Tibial artery (tissue), 4 donors: ENCODE data around the gene EPHA8.

ENCODE experiments used
- DNase-seq, 2 donors: peaks; one replicate each; pipeline ENCODE4 v3.0.0-alpha.2; 2019
- H3K27ac ChIP-seq, 2 donors: fragments of 200-600 bp; sonication (generic) in 1 of 2; 1 replicate in 1 of 2; 2 replicates in 1 of 2; pipeline ENCODE4 v1.5.1; 2018 to 2019; ENCODE audit warnings: mild to moderate bottlenecking in 1 of 2
- H3K27me3 ChIP-seq, 2 donors: fragments of 200-600 bp; sonication (generic) in 1 of 2; one replicate each; pipeline versions ENCODE4 v1.5.1 to v1.6.0; 2016 to 2019
- H3K36me3 ChIP-seq, 3 donors: fragments of 200-600 bp; sonication (generic) in 2 of 3; one replicate each; pipeline ENCODE4 v1.5.1; 2016 to 2019; ENCODE audit warnings: mild to moderate bottlenecking in 2 of 3
- H3K4me1 ChIP-seq, 4 donors: fragments of 200-600 bp; sonication (generic) in 2 of 4; 1 replicate in 3 of 4; 2 replicates in 1 of 4; pipeline ENCODE4 v1.5.1; 2016 to 2019
- H3K4me3 ChIP-seq, 2 donors: fragments of 200-600 bp; sonication (generic) in 1 of 2; 1 replicate in 1 of 2; 2 replicates in 1 of 2; pipeline ENCODE4 v1.5.1; 2018 to 2019; ENCODE audit warnings: mild to moderate bottlenecking in 2 of 2
- H3K9me3 ChIP-seq, 3 donors: fragments of 200-600 bp; sonication (generic) in 1 of 3; one replicate each; pipeline ENCODE4 v1.5.1; 2016 to 2019
- CTCF ChIP-seq, 2 experiments: fragments of 200-600 bp in 1 of 2; fragments of 450-650 bp in 1 of 2; IDR thresholded peaks; one replicate each; pipeline ENCODE4 v1.5.1; 2017 to 2019; ENCODE audit warnings: antibody characterized with exemption in 2 of 2, mild to moderate bottlenecking in 1 of 2, moderate library complexity in 1 of 2
- intact Hi-C: fragments of 100-400 bp; cut with DNase I; formaldehyde crosslinking; loops from one replicate; pipeline ENCODE4 v1.15.0; 2023; ENCODE audit warnings: low total_unique reads

The EPHA8 gene

GRCh38 chr1:22547818-22548462 is 15.3 kb upstream of the EPHA8 start:
- H3K4me3 ChIP-seq: no peak overlapping the region
- DNase-seq: no peak
- H3K36me3 ChIP-seq: no peaks in the 10 kb centered on the region
- H3K27me3 ChIP-seq: peaks cover 0 to 76% of the 10 kb centered on the region in 2 donors
- TF ChIP-seq CTCF (IDR thresholded peaks at IDR 0.05): no peak
- no peaks in the 10 kb centered on the region for H3K4me1 ChIP-seq
- intact Hi-C loops: loop anchor here (10.0 kb wide), 1 partner anchor 113 kb away; no protein-coding TSS in a partner anchor
- H3K27ac ChIP-seq: no peak overlapping the region
- no peaks in the 10 kb centered on the region for H3K9me3 ChIP-seq

- Histone ChIP-seq H3K27ac (no peak overlapping the region), H3K4me3 (no peak overlapping the region), H3K4me1 (no peaks in the 10 kb centered on the region), H3K9me3 (no peaks in the 10 kb centered on the region), H3K27me3 (peaks cover 0 to 80% of the 10 kb centered on the region in 2 donors), H3K36me3 (no peaks in the 10 kb centered on the region)
- intact Hi-C loops: no loop called here
- no peak for DNase-seq
- no peak for TF ChIP-seq CTCF (IDR thresholded peaks at IDR 0.05)
Measured at GRCh38 chr1:22550021-22550420, 13.3 kb upstream of the EPHA8 start.

GRCh38 chr1:22551591-22551990 is 11.7 kb upstream of the EPHA8 start:
- no peaks in the 10 kb centered on the region for H3K9me3 ChIP-seq
- peaks cover 0 to 83% of the 10 kb centered on the region in 2 donors for H3K27me3 ChIP-seq
- intact Hi-C loops: no loop called here
- no peaks in the 10 kb centered on the region for H3K36me3 ChIP-seq
- no peaks in the 10 kb centered on the region for H3K4me1 ChIP-seq
- H3K27ac ChIP-seq: no peak overlapping the region
- DNase-seq: no peak
- no peak overlapping the region for H3K4me3 ChIP-seq
- TF ChIP-seq CTCF (IDR thresholded peaks at IDR 0.05): no peak

GRCh38 chr1:22552021-22552420 is 11.3 kb upstream of the EPHA8 start:
- H3K36me3 ChIP-seq: no peaks in the 10 kb centered on the region
- no peak for DNase-seq
- no peaks in the 10 kb centered on the region for H3K4me1 ChIP-seq
- H3K27ac ChIP-seq: no peak overlapping the region
- TF ChIP-seq CTCF (IDR thresholded peaks at IDR 0.05): no peak
- H3K9me3 ChIP-seq: no peaks in the 10 kb centered on the region
- no peak overlapping the region for H3K4me3 ChIP-seq
- intact Hi-C loops: no loop called here
- peaks cover 0 to 83% of the 10 kb centered on the region in 2 donors for H3K27me3 ChIP-seq

GRCh38 chr1:22553104-22553880 is 10.0 kb upstream of the EPHA8 start:
- no peak for DNase-seq
- Histone ChIP-seq H3K27ac (no peak overlapping the region), H3K27me3 (peaks cover 0 to 87% of the 10 kb centered on the region in 2 donors), H3K36me3 (no peaks in the 10 kb centered on the region), H3K9me3 (no peaks in the 10 kb centered on the region), H3K4me1 (no peaks in the 10 kb centered on the region), H3K4me3 (no peak overlapping the region)
- no peak for TF ChIP-seq CTCF (IDR thresholded peaks at IDR 0.05)
- intact Hi-C loops: no loop called here
